ENCODE data around the gene SMIM32. TPM values are rescaled to one million over a fixed set of nuclear protein-coding genes. Genes with fewer than 3 reads are reported as not detected.
A peak's percentile ranks its signal among the peaks of the same experiment; 100 is the strongest.

Gene SMIM32
- total RNA-seq, 6 donors from 2014 or later, result not detected

GRCh38 chr5:136225796-136226195 lies 32.8 kb upstream of the SMIM32 start:
- no peak overlapping the region for H3K27ac ChIP-seq
- no peak for TF ChIP-seq CTCF (IDR thresholded peaks at IDR 0.05)
- peaks cover 0 to 5% (median 0%) of the 10 kb centered on the region in 4 donors for H3K9me3 ChIP-seq
- H3K36me3 ChIP-seq, result no peaks in the 10 kb centered on the region
- no peak overlapping the region for H3K4me3 ChIP-seq
- DNase-seq (no peak), ATAC-seq (ENCODE audit: low FRiP score in 2 of 2) (no peak)
- H3K27me3 ChIP-seq, result no peaks in the 10 kb centered on the region
- WGBS, 2 donors, result 53 to 67% methylated on average over 2 of the region's 2 CpGs
- H3K4me1 ChIP-seq, result no peaks in the 10 kb centered on the region

- TF ChIP-seq EP300 (IDR thresholded peaks at IDR 0.05), result no peak
- no peak for TF ChIP-seq POLR2AphosphoS5 (IDR thresholded peaks at IDR 0.05)
- no peak for TF ChIP-seq POLR2A (IDR thresholded peaks at IDR 0.05)
- no peak for TF ChIP-seq CTCF (IDR thresholded peaks at IDR 0.05)
Observed at GRCh38 chr5:136222580-136223235, 29.7 kb upstream of the SMIM32 start.

GRCh38 chr5:136221340-136221739 lies 28.4 kb upstream of the SMIM32 start:
- DNase-seq (no peak), ATAC-seq (ENCODE audit: low FRiP score in 2 of 2) (no peak)
- no peaks in the 10 kb centered on the region for H3K4me1 ChIP-seq
- H3K36me3 ChIP-seq, result no peaks in the 10 kb centered on the region
- peaks cover 0 to 5% (median 0%) of the 10 kb centered on the region in 4 donors for H3K9me3 ChIP-seq
- WGBS, 2 donors, result 89 to 100% methylated on average over 4 of the region's 4 CpGs
- no peak overlapping the region for H3K27ac ChIP-seq
- no peak overlapping the region for H3K4me3 ChIP-seq
- no peaks in the 10 kb centered on the region for H3K27me3 ChIP-seq
- TF ChIP-seq POLR2A (IDR thresholded peaks at IDR 0.05), result no peak

More at GRCh38 chr5:136222580-136223235, 29.7 kb upstream of the SMIM32 start:
- Histone ChIP-seq H3K36me3 (no peaks in the 10 kb centered on the region), H3K27ac (no peak overlapping the region), H3K4me3 (no peak overlapping the region), H3K4me1 (no peaks in the 10 kb centered on the region), H3K27me3 (no peaks in the 10 kb centered on the region), H3K9me3 (peaks cover 0 to 5% (median 0%) of the 10 kb centered on the region in 4 donors)
- ATAC-seq (ENCODE audit: low FRiP score in 2 of 2) (no peak), DNase-seq (no peak)
- 61 to 76% methylated on average over 3 to 4 of the region's 4 CpGs for WGBS, 2 donors

GRCh38 chr5:136216230-136216629 lies 23.3 kb upstream of the SMIM32 start:
- Histone ChIP-seq H3K9me3 (peaks cover 0 to 1% (median 0%) of the 10 kb centered on the region in 4 donors), H3K4me1 (no peaks in the 10 kb centered on the region), H3K4me3 (no peak overlapping the region), H3K36me3 (no peaks in the 10 kb centered on the region), H3K27ac (no peak overlapping the region), H3K27me3 (no peaks in the 10 kb centered on the region)
- no peak for TF ChIP-seq EP300 (IDR thresholded peaks at IDR 0.05)
- no peak for TF ChIP-seq POLR2A (IDR thresholded peaks at IDR 0.05)
- TF ChIP-seq CTCF (IDR thresholded peaks at IDR 0.05), result no peak
- TF ChIP-seq POLR2AphosphoS5 (IDR thresholded peaks at IDR 0.05), result no peak
- ATAC-seq (ENCODE audit: low FRiP score in 2 of 2), result peak in 1 of 2 donors; percentile 44
- 84 to 88% methylated on average over 8 of the region's 8 CpGs for WGBS, 2 donors
- peak in 1 of 2 donors; percentile 31 for DNase-seq

- Histone ChIP-seq H3K9me3 (no peaks in the 10 kb centered on the region), H3K27me3 (no peaks in the 10 kb centered on the region), H3K4me3 (no peak overlapping the region), H3K36me3 (no peaks in the 10 kb centered on the region), H3K27ac (no peak overlapping the region), H3K4me1 (no peaks in the 10 kb centered on the region)
- WGBS, 2 donors, result 72 to 75% methylated on average over 4 of the region's 4 CpGs
- ATAC-seq (ENCODE audit: low FRiP score in 2 of 2), result no peak
- DNase-seq, result peak in 1 of 2 donors; percentile 19
- TF ChIP-seq CTCF (IDR thresholded peaks at IDR 0.05) (no peak), POLR2A (IDR thresholded peaks at IDR 0.05) (no peak), POLR2AphosphoS5 (IDR thresholded peaks at IDR 0.05) (no peak), EP300 (IDR thresholded peaks at IDR 0.05) (no peak)
Observed at GRCh38 chr5:136215812-136216211, 22.9 kb upstream of the SMIM32 start.

Measured in upper lobe of left lung (tissue), 6 donors.